Measurements from ENCODE around the gene ISCU.
"Not testable (repeated sequence)": the region's sequence is repeated elsewhere in the genome, so short reads cannot be mapped to it uniquely, and the experiment has no call there.

Gene ISCU

DNA sequence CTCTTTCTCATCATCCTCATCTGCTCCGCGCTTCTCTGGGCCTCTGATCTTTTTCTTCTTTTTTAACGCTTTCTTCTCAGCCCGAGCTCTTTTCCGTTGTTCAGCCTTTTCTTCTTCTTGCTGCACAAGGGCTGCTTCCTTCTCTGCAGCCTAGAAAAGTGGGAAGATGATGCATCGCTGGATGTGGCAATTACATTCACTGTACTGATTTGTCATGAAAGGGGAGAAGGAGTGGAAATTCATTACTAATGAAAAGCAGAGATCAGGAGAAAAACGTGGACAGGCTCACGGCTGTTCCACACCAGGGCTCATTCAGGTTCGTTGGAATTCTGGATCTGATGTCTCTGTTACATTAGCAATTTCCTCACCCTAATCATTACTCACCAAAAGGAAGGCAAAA, 32.2 kb upstream of the ISCU start:
- no peak overlapping the region for H3K4me3 Mint-ChIP-seq
- H3K27ac Mint-ChIP-seq = no peak overlapping the region
- ATAC-seq (no peak), DNase-seq (no peak)
- H3K4me1 Mint-ChIP-seq = peaks cover 16% of the 10 kb centered on the region
- no peaks in the 10 kb centered on the region for H3K27me3 Mint-ChIP-seq
- H3K9me3 Mint-ChIP-seq = no peaks in the 10 kb centered on the region

DNA sequence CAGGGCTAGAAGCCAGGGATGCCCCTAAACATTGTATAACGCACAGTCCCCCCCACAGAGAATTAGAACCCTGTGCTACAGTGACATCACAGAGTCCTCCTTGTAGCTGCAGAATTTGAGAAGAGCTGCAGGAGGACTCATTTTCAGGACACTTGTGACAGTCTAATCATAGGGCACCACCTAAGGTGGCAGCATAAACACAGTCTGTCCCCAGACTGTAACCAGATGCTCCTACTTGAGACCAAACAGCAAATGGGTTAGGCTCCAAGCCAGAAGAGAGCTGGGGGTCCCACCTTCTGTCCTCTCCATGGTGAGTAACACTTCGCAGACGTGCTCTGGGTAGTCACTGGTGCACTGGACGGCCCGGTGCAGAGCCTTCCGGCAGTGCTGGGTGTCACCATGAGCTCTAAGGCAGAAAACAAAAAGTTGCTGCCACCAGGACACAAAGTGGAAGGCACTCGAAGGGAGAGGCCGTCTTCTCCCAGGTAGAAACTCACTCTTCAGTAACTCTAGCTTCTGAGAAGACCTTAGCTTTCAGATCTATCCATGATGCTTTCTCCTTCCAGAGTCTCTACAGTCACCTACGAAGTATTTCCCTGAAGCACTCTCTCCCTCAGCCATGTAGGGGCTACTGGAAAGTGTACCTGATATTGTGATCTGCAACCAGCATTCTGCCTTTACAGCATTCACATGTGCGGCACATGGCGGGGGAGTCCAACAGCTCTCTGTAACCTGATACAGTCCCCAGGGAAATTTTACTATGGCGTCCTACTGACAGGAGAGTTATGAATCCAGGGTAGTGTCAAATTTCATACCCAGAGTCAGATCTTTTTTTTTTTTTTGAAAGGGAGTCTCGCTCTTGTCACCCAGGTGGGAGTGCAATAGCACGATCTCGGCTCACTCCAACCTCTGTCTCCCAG, 30.2 kb upstream of the ISCU start:
- H3K4me3 Mint-ChIP-seq = no peak overlapping the region
- no peak overlapping the region for H3K27ac Mint-ChIP-seq
- H3K9me3 Mint-ChIP-seq = no peaks in the 10 kb centered on the region

DNA sequence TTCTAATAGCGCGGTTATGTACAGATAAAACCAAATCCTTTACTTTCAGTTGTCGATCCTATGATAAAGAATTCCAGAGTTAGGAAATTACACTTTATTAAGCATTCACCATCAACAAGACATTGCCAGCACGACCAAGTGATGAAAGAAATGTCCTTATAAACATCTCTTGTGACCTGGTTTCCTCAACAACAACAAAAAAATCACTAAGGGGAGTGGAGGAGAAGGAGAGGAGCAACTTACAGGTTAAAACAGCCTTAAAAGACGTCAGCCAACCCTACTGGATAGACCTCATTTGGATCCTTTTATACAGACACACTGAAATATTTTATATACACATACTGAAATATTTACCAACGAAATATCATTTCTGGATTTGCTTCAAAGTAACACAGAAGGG, 24.2 kb upstream of the ISCU start:
- Mint-ChIP-seq H3K9me3 (no peaks in the 10 kb centered on the region), H3K4me3 (no peak overlapping the region), H3K27ac (no peak overlapping the region), H3K4me1 (peaks cover 20% of the 10 kb centered on the region), H3K27me3 (no peaks in the 10 kb centered on the region)
- no peak for ATAC-seq
- no peak for DNase-seq

More for the DNA sequence above, 30.2 kb upstream of the ISCU start:
- DNase-seq (no peak), ATAC-seq (no peak)
- H3K27me3 Mint-ChIP-seq = no peaks in the 10 kb centered on the region
- peaks cover 4% of the 10 kb centered on the region for H3K4me1 Mint-ChIP-seq

DNA sequence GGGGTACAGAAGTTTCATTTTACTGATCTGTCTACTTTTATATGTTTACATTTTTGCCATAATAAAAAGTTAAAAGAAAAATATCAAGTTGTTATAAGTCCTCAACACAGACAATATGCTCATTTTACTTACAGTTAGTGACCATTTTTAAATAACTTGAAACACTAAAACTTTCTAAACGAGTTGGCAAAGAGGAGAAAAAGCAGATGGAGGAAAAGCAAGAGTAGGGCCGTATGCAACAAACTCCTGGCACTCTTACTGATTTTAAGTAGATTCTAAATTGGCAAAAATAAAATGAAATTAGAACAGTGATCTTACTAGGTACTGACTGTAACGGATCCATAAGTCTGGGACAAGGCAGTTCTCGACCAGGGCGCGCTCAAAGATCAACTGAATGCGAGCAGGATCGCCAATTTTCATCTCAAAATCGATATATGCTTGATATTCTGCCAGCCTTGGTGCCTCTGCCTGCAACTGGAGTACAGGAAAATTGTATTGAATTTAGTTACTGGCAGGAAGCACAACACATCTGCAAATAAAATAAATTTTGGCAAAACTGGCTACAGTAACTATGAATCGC, 23.7 kb upstream of the ISCU start:
- Mint-ChIP-seq H3K27me3 (no peaks in the 10 kb centered on the region), H3K4me1 (peaks cover 20% of the 10 kb centered on the region), H3K9me3 (no peaks in the 10 kb centered on the region), H3K27ac (peak overlapping the region in 1 of 2 donors; percentile 73), H3K4me3 (no peak overlapping the region)
- ATAC-seq = no peak
- DNase-seq = no peak

DNA sequence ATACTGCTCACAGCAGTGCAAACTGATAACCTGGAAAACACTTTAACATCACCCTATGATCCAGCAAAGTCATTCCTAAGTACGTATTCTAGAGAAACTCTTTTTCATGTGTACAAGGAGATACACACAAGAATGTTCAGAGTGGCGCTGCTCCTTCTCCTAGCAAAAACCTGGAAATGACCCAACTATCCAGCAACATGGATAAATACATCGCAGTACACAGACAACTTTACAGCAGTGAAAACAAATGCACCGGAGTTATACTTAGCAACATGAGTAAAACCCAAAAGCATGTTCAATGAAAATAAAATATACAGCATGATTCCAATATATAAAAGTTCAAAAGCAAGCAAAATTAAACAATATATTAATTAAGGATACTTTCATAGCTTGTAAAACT, 20.1 kb upstream of the ISCU start:
- Mint-ChIP-seq H3K4me3 (no peak overlapping the region), H3K27ac (peak overlapping the region in 1 of 2 donors; percentile 69), H3K9me3 (no peaks in the 10 kb centered on the region), H3K4me1 (peaks cover 20% of the 10 kb centered on the region), H3K27me3 (no peaks in the 10 kb centered on the region)
- DNase-seq (no peak), ATAC-seq (no peak)

DNA sequence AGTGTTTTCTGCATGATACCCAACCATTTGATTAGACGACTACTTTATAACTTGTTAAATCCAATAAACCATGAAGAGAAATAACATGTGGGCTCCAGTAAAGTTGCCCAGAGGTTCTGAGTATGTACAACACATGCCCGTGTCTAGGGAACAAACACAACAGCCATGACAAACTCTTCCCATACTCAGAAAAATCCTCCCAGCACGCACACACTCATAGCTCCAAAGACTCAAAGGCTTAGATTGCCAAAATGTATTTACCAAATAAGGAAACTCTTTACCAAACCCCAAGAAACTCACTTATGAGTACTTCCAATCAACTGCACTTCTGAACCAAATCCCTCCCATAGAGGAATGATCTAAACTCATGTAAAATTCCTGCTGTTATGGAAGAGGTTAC, 18.7 kb upstream of the ISCU start:
- H3K4me3 Mint-ChIP-seq = no peak overlapping the region
- peaks cover 24% of the 10 kb centered on the region for H3K4me1 Mint-ChIP-seq
- no peak overlapping the region for H3K27ac Mint-ChIP-seq
- no peak for DNase-seq
- no peak for ATAC-seq
- no peaks in the 10 kb centered on the region for H3K9me3 Mint-ChIP-seq
- H3K27me3 Mint-ChIP-seq = no peaks in the 10 kb centered on the region

DNA sequence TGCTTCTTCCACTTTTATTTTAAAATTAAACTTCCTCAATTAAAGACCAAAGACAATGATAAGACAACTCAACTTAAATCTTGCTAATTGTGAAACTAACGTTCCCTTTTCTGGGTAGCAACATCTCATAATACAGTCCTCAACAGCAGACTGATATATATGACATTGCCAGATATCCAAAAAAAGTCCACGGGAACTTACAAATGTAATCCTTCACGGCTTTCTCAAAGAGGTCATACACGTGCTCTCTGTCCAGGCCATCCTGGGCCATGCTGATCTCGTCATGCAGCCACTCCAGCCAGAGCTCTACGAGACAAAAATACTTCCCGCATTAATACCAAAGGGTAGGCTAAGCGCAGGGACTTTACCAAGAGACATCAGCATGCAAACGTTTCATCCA, 14.7 kb upstream of the ISCU start:
- H3K4me3 Mint-ChIP-seq = no peak overlapping the region
- DNase-seq = no peak
- H3K4me1 Mint-ChIP-seq = peaks cover 31% of the 10 kb centered on the region
- no peak for ATAC-seq
- no peaks in the 10 kb centered on the region for H3K27me3 Mint-ChIP-seq
- H3K9me3 Mint-ChIP-seq = no peaks in the 10 kb centered on the region
- no peak overlapping the region for H3K27ac Mint-ChIP-seq

DNA sequence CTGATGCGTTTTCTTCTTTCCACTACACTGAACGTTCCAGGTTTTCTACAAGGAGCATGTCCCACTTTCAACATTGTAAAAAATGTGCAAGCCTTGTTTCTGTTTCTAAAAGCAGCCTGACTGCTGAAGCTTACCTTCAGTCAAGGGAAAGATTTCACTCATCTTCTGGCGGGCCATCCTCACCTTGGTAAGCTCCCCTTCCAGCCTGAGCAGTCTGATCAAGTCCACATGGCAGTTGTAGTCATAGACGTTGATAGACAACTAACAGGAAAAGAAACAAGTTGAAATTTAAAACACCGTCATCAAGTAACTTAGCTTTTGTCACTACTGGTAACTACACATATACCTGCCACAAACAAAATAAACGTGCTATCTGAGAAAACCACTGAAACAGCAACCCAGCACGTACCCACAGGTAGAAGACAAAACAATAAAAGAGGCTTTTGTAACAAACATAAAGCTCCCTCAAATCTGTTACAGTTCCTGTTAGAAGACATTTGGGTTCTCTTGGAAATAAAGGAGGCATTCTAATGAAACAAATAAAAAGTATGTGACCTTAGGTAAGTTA, 13.4 kb upstream of the ISCU start:
- Mint-ChIP-seq H3K4me1 (peaks cover 45% of the 10 kb centered on the region), H3K27ac (no peak overlapping the region)
- no peak for ATAC-seq

DNA sequence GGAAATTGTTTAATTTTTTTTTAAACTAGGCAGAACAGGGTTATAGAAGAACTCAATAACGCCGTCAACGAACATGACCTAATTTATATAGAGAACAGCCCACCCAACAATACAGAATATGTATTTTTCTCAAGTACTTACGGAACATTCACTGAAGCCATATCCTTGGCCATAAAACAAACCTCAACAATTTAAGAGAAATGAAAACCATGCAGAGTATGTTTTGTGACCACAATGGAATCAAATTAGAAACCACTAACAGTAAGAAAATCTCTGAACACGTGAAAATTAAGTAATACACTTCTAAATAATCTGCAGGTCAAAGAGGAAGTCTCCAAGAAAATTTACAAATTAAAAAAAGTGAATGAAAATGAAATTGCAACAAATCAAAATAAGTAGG, 10.9 kb upstream of the ISCU start:
- Mint-ChIP-seq H3K27ac (peak overlapping the region in 1 of 2 donors; percentile 21), H3K4me3 (peak overlapping the region; percentile 9 to 76), H3K27me3 (no peaks in the 10 kb centered on the region), H3K9me3 (no peaks in the 10 kb centered on the region), H3K4me1 (peaks cover 67% of the 10 kb centered on the region)
- DNase-seq = no peak
- no peak for ATAC-seq

More for the DNA sequence above, 13.4 kb upstream of the ISCU start:
- Mint-ChIP-seq H3K27me3 (no peaks in the 10 kb centered on the region), H3K4me3 (no peak overlapping the region), H3K9me3 (no peaks in the 10 kb centered on the region)
- DNase-seq = no peak

DNA sequence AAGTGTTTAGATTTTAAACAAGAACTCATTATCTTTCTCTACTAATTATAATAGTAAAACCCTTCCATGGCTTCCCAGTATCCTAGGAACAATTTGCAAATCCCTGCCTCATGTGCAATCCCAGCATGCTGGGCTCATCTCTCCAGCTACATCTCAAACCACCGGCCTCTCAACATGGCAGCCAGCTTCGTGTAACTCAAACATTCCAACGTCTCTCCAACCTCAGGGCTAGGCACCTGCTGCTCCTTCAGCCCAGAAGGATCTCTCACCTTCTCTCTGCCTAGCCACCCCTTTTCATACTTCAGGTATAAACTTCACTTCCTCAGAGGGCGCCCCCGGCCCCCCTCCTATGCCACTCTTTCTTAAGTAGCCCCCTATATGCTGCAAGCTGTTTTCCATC, 8.6 kb upstream of the ISCU start:
- Mint-ChIP-seq H3K4me1 (peaks cover 84% of the 10 kb centered on the region), H3K4me3 (no peak overlapping the region), H3K27me3 (no peaks in the 10 kb centered on the region), H3K9me3 (no peaks in the 10 kb centered on the region), H3K27ac (no peak overlapping the region)
- DNase-seq (no peak), ATAC-seq (no peak)

DNA sequence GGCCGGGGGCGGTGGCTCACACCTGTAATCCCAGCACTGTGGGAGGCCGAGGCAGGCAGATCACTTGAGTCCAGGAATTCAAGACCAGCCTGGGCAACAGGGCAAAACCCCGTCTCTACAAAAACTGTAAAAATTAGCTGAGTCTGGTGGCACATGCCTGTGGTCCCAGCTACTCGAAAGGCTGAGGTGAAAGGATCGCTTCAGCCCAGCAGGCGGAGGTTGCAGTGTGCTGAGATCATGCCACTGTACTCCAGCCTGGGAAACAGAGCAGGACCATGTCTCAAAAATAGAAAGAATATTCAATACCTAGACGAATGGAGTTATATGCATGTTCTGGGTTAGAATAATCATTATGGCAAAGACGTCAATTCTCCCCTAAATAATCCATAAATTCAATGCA, 7.0 kb upstream of the ISCU start:
- H3K9me3 Mint-ChIP-seq, H3K27me3 Mint-ChIP-seq, DNase-seq, ATAC-seq, H3K27ac Mint-ChIP-seq: not testable (repeated sequence)
- peaks cover 93% of the 10 kb centered on the region for H3K4me1 Mint-ChIP-seq
- peak overlapping the region in 1 of 2 donors; percentile 36 for H3K4me3 Mint-ChIP-seq

DNA sequence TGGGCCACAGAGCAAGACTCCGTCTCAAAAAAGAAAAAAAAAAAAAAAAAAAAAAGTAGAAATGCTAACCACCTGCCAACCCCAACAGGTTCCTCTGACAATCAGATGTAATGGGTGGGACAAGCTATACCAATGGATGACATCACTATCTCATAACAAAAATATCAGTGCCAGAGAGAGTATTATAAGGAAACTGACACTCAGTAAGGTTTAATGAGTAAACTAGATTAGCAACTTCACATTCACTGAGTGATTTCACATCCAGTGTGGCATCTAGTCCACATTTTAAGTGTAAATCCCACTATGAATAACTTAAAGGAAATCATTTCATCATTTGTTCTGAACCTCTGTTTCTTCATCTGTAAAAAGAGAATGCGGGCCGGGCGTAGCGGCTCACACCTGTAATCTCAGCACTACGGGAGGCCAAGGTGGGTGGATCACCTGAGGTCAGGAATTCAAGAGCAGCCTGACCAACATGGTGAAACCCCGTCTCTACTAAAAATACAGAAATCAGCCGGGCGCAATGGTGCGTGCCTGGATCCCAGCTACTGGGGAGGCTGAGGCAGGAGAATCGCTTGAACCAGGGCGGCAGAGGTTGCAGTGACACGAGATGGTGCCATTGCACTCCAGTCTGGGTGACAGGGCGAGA, 3.3 kb upstream of the ISCU start:
- ATAC-seq (no peak), DNase-seq (no peak)
- H3K4me3 Mint-ChIP-seq = peak overlapping the region; percentile 99 to 100
- H3K27me3 Mint-ChIP-seq = no peaks in the 10 kb centered on the region
- peak overlapping the region; percentile 100 for H3K27ac Mint-ChIP-seq
- H3K4me1 Mint-ChIP-seq = peaks cover 56% of the 10 kb centered on the region
- H3K9me3 Mint-ChIP-seq = no peaks in the 10 kb centered on the region

DNA sequence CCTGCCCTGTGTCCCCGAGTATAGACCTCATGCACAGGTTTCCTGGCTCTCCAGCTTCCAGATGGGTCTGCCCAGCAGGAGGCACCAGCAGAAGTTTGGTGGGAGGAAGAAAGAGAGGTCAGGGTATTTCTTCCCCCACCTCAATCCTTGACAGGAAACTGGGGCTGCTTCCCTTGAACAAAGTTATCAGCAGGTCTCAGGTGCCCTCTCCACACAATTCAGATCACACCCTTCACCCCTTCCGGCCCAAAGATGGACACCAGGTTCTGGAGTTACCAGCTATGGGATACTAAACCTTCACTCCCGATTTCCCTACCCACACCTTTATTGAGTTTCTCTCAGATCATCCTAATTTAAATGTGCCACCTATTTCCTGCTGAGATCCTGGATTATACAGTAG, 2.6 kb upstream of the ISCU start:
- no peaks in the 10 kb centered on the region for H3K9me3 Mint-ChIP-seq
- peak in 1 of 2 donors; percentile 20 for DNase-seq
- peak overlapping the region; percentile 100 for H3K27ac Mint-ChIP-seq
- peaks cover 52% of the 10 kb centered on the region for H3K4me1 Mint-ChIP-seq
- ATAC-seq = no peak
- H3K27me3 Mint-ChIP-seq = no peaks in the 10 kb centered on the region
- peak overlapping the region; percentile 99 to 100 for H3K4me3 Mint-ChIP-seq

DNA sequence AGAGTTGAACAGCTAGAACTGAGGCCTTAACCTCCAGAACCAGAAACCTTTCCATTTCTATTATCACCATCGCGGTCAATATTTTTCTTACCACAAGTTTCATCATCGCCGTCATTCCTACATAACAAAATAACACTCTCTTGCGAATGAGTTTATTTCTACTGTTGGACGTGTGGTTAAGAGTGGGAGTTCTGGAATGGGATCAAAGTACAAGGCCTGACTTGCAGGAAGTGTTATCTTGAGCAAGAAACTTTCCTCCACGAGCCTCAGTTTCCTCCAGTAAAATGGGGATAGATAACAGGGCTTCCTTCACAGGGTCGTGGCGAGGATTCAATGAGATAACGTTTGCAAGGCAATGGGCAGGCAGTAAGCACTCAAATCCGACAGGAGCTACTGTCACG, 2.1 kb upstream of the ISCU start:
- H3K27ac Mint-ChIP-seq = peak overlapping the region; percentile 100
- H3K4me3 Mint-ChIP-seq = peak overlapping the region; percentile 99 to 100
- no peaks in the 10 kb centered on the region for H3K27me3 Mint-ChIP-seq
- no peaks in the 10 kb centered on the region for H3K9me3 Mint-ChIP-seq
- ATAC-seq (no peak), DNase-seq (no peak)
- peaks cover 47% of the 10 kb centered on the region for H3K4me1 Mint-ChIP-seq

DNA sequence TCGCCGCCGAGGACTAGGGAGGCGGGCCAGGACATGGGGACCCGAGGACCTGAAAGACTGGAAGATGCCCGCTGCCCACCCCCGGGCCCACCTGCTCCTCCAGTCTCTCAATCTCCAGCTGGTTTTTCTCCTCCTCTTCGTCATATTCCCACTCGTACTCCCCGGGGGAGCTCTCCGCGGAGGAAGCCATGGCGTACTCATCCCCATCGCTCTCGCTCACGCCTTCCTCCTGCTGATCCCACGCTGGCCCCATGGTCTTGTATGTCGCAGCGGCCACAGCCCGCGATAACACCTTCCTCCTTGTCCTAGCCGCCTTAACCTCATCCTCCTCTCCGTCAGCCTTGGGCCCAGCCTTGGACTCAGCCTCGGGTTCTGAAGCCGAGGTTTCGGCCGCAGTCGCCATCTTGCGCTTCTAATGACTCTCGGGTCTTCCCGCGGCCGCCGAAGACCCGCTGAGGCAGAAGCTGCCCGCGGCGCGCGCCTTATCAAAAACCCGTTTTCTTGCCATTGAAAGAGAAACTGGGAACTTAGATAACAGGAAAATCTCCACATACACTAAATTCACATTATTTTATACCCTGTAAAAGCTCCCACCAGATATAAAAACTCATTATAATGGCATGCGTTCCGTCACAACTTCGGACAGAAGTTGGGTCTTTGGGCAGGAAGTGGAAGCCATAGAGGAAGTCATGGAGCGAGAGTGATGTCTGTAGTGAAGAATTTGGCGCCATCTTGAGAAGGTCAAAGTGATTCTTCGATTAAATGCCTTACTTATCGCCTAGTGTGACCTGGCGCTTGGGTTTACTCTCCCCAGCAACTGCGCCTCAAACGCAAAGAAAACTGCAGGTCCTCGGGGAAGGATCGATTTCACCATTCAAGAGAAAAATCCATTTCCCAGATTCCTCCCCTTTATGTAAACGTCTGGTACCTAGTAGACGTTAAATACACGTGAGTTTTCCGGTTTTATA, 1.4 kb upstream of the ISCU start, which contains the start of gene SART3:
SART3 (minus strand) TSS at position 422 of the 968 bp plus-strand sequence; CDS start at position 403, 19 bp downstream.
- peaks cover 47% of the 10 kb centered on the region for H3K4me1 Mint-ChIP-seq
- H3K9me3 Mint-ChIP-seq = no peaks in the 10 kb centered on the region
- DNase-seq = peak; percentile 84 to 89
- ATAC-seq = peak; percentile 62
- no peaks in the 10 kb centered on the region for H3K27me3 Mint-ChIP-seq
- H3K27ac Mint-ChIP-seq = peak within 1 kb of the TSS; percentile 100
- H3K4me3 Mint-ChIP-seq = peak within 1 kb of the TSS; percentile 99 to 100
